Stimulated activated CD4-positive, alpha-beta T cell treated with anti-CD3 and anti-CD28 coated beads, TNF-alpha, amount 100 ng/mL, for 48 hours (primary cell): Measurements from ENCODE around the gene TOPBP1.

Source experiments
- DNase-seq, 3 donors: peaks; one replicate each; pipeline ENCODE4 v3.0.0-alpha.2; 2020; ENCODE audit warnings: low read depth in 3 of 3

Gene TOPBP1

GRCh38 chr3:133607816-133608215 lies 53.9 kb downstream of the TOPBP1 start:
- no peak for DNase-seq

GRCh38 chr3:133606902-133607301 lies 54.8 kb downstream of the TOPBP1 start:
- no peak for DNase-seq

DNA sequence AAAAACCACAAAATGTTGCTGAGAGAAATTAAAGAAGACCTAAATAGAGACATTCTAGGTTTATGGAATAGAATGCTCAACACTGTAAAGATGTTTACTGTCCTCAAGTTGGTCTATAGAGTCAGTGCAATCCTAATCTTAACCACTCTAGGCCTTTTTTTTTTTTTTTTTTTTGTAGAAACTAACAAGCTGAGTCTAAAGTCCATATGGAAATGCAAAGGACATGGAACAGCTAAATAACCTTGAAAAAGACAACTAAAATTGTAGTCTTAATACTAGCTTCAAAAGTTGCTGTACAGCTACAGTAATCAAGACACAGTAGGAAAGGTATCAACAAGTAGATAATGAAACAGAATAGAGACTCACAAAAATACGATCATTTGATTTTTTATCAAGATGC lies 55.4 kb downstream of the TOPBP1 start:
- no peak for DNase-seq

DNA sequence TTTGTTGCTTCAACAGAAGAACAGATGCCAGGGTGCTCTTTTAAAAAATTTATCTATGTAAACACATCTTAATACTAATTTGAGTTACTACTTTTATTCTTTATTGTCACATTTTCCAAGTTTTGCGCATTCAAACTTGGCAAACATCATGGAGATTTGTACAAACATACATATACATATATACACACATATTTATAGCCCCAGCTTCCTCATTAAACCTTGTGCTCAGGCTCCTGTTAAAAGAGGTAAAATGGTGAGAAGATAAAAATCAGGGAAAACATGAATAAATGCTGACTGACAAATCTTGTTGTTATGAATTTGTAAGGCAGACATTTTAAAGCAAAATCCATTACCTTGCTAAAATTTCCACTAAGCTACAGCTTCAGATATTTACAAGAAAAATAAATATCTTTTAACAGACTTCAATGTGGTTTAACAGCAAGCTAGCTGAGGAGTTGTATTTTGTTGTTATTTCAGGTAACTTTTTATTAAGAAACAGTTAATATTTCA lies 61.1 kb downstream of the TOPBP1 start:
- no peak for DNase-seq

- no peak for DNase-seq
These were observed 62.5 kb downstream of the TOPBP1 start for GRCh38 chr3:133599280-133599679.

- no peak for DNase-seq
These were observed 63.3 kb downstream of the TOPBP1 start for GRCh38 chr3:133598405-133598804.

DNA sequence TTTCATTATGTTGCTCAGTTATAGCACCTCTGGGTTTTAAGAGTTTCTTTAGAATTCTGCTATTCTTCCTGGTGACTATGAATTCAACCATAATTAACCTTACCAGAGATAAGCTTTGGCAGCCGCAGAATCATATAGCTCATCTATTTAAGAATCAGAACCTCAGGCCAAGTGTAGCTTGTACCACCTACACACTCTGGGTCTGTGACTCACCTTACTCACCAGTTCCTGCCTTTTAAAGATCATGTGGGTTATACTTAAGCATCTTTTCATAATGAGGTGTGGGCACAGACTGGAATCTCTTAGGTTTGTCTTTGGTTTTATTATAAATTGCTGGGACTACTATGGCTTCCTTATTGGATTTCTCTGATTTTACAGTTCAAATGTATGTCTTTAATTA lies 66.4 kb downstream of the TOPBP1 start:
- peak in 1 of 3 donors; percentile 19 for DNase-seq

DNA sequence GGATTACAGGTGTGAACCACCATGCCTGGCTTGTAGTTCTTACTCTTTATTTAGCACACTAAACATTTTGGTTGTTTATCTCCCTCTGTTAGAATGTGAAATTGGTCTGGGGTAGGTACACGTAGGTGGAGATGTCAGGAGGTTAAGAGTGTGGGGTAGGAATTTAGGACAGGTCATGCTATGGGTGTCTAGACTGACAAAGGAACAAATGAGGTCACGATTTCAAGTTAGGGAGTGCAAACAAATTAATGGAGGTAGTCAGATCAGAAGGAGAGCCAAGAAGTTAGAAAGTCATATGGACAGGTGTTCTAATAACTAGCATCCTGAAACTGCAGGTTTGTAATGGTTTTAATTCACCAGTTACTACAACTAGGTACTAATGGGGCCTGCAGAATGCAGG lies 68.5 kb downstream of the TOPBP1 start:
- no peak for DNase-seq

DNA sequence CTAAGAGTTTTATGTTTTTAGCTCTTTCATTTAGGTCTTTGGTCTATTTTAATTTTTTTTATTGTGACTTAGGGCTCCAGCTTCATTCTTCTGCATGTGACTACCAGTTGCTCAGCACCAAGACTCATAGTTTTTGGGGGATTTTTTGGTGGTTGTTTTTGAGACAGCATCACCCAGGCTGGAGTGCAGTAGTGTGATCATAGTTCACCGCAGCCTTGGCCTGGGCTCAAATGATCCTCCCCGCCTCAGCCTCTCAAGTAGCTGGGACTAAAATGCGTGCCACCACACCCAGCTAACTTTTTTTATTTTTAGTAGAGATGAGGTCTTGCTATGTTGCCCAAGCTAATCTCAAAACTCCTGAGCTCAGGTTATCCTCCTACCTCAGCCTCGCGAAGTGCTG lies 68.9 kb downstream of the TOPBP1 start:
- no peak for DNase-seq

GRCh38 chr3:133591271-133591742 lies 70.4 kb downstream of the TOPBP1 start:
- no peak for DNase-seq

GRCh38 chr3:133589503-133589902 lies 72.2 kb downstream of the TOPBP1 start:
- DNase-seq: no peak

DNA sequence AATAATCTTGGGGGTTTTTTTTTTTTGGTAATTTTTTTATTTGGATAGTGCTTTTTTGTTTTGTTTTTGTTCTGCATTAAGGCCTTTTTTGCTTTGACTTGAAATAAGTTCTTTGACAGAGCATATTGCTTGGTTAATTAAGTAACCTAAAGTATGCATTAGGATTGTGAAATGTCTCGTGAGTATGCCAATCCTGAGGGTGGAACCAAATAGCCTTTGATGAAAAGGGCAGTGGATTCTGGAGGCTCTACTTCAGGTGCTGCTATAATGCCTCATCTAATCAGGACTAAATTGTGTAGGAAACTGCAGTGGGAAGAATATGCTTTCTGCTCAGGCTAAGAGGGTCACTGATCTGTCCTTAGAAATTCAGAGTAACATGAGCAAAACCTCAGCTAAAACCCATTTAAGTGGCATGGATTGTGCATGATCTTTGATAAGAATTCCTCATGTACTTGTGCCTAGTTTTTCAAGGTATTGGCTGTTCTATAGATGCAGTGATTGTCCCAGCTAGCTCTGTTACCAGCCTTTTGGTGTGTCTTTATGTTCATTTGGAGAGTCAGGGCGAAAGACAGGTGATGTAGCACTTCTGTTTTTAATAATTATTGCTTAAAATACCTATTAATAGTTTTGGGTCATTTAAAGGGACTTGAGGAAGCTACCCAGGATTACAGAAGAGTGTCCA lies 72.8 kb downstream of the TOPBP1 start:
- DNase-seq: no peak

- no peak for DNase-seq
These were observed 73.7 kb downstream of the TOPBP1 start for GRCh38 chr3:133588035-133588434.

- DNase-seq: no peak
These were observed 78.3 kb downstream of the TOPBP1 start for GRCh38 chr3:133583396-133583795.

DNA sequence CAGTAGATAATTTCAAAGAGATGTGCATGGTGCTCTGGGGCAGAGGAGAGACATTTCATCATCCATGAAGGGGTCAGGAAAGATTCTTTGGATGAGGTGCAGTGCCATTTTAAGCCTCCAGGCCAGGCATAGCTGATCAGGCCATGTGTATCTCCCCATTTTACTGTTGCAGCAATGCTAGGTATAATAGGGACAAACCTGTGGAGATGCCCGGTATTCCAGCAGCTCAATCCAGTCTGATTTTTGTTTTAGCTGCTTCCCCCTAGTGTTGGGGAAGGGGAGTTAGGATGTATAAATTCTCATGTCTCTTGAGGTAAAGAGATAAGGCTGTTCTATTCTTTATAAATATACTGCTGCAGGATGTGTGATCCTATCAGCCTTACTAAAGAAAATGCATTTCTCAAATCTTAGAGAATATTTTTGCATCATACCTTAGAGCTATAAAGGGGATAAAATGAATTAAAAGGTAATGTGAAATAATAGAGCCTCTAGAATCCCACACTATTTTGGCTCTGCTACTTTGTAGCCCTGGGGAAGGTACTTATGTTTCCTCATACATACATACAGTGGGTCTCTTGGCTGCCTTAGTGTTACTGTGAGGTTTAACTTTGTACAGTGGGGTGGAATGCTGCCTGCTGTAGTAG lies 83.1 kb downstream of the TOPBP1 start:
- no peak for DNase-seq

DNA sequence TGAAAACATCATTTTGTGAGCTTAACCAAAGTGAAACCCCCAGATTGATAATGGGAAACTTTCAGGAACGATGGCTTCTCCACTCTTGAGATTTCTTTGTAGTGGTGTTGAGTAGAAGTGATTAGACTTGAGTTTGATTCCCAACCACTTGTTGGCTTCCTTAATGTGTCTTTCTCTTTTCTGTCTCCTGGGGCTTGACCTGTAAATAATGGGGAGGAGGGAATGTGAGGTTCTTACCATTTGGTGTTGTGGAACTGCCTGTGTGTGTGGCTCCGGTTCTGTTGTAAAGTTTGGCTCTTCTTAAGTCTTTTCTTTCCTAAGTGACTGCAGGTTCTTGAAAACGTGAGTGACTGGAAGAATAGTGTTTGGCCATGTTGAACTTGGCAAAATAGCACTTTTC lies 85.6 kb downstream of the TOPBP1 start:
- no peak for DNase-seq

- no peak for DNase-seq
These were observed 86.7 kb downstream of the TOPBP1 start for GRCh38 chr3:133575086-133575485.

GRCh38 chr3:133574260-133574881 lies 87.4 kb downstream of the TOPBP1 start:
- DNase-seq: peak; percentile 57 to 68 (median 57)

- no peak for DNase-seq
These were observed 88.0 kb downstream of the TOPBP1 start, which contains the start of gene CDV3 for GRCh38 chr3:133573629-133574194. CDV3 (plus strand) TSS chr3:133573686; CDS start chr3:133574045, 359 bp downstream.

DNA sequence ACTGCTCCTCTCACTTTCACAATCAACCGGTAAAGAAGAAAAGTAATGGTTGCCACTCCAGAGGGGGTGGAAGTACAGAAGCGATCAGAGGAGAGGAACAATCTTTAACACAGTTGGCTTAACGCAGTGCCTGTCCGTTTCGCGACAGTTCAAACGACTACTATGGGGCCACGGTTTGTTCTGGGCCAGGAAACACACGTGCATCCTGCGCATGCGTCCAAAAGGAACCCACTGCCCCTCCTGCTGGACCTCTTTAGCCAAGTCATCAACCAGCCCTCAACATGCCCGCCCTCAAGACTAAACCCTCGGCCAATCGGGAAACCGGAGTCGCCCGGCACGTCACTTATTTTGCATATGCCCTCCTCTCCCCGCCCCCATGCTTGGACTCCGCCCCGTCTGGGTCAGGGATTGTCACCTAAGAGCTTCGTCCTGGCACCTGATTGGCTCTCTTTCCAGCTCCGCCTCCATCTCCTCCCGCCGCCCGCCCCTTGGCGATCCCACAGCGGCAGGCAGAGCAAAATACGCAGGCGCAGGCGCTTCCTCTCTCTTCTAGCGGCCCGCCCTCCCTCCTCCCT lies 88.6 kb downstream of the TOPBP1 start:
- peak; percentile 99 to 100 (median 99) for DNase-seq

GRCh38 chr3:133572158-133573053 lies 89.3 kb downstream of the TOPBP1 start:
- DNase-seq: no peak
